ENCODE results near the gene BARX1.

The BARX1 gene

GRCh38 chr9:93960971-93961841, 6.1 kb upstream of the BARX1 start:
- H3K4me3 ChIP-seq (ENCODE audit: low read depth, low read length) = no peak overlapping the region

GRCh38 chr9:93960221-93960970, 5.2 kb upstream of the BARX1 start:
- no peak for TF ChIP-seq CTCF (IDR thresholded peaks at IDR 0.05; ENCODE audit: borderline replicate concordance, insufficient read depth, low read depth, low read length)
- H3K4me3 ChIP-seq (ENCODE audit: low read depth, low read length) = no peak overlapping the region

More at GRCh38 chr9:93960971-93961841, 6.1 kb upstream of the BARX1 start:
- no peak for TF ChIP-seq CTCF (IDR thresholded peaks at IDR 0.05; ENCODE audit: borderline replicate concordance, insufficient read depth, low read depth, low read length)

GRCh38 chr9:93959739-93960154, 4.6 kb upstream of the BARX1 start:
- no peak for TF ChIP-seq CTCF (IDR thresholded peaks at IDR 0.05; ENCODE audit: borderline replicate concordance, insufficient read depth, low read depth, low read length)
- H3K4me3 ChIP-seq (ENCODE audit: low read depth, low read length) = no peak overlapping the region

- TF ChIP-seq CTCF (IDR thresholded peaks at IDR 0.05; ENCODE audit: borderline replicate concordance, insufficient read depth, low read depth, low read length) = no peak
- H3K4me3 ChIP-seq (ENCODE audit: low read depth, low read length) = no peak overlapping the region
Measured at GRCh38 chr9:93958819-93959682, 3.9 kb upstream of the BARX1 start.

- no peak overlapping the region for H3K4me3 ChIP-seq (ENCODE audit: low read depth, low read length)
Measured at GRCh38 chr9:93958121-93958818, 3.1 kb upstream of the BARX1 start.

More at GRCh38 chr9:93958121-93958818, 3.1 kb upstream of the BARX1 start:
- no peak for TF ChIP-seq CTCF (IDR thresholded peaks at IDR 0.05; ENCODE audit: borderline replicate concordance, insufficient read depth, low read depth, low read length)

Data from GM12875 (cell line).